GM18519 (cell line): Measurements from ENCODE around the gene GPC1.

Experiments used
- ATAC-seq: cut with Tn5 transposase; IDR thresholded peaks from one replicate; pipeline ENCODE4 v1.9.1; 2021; ENCODE audit warnings: mild to moderate bottlenecking, moderate library complexity; ENCODE audit not compliant: unreplicated experiment, low FRiP score

GPC1 gene

GRCh38 chr2:240508832-240509545 lies 73.5 kb downstream of the GPC1 start:
- no peak for ATAC-seq

DNA sequence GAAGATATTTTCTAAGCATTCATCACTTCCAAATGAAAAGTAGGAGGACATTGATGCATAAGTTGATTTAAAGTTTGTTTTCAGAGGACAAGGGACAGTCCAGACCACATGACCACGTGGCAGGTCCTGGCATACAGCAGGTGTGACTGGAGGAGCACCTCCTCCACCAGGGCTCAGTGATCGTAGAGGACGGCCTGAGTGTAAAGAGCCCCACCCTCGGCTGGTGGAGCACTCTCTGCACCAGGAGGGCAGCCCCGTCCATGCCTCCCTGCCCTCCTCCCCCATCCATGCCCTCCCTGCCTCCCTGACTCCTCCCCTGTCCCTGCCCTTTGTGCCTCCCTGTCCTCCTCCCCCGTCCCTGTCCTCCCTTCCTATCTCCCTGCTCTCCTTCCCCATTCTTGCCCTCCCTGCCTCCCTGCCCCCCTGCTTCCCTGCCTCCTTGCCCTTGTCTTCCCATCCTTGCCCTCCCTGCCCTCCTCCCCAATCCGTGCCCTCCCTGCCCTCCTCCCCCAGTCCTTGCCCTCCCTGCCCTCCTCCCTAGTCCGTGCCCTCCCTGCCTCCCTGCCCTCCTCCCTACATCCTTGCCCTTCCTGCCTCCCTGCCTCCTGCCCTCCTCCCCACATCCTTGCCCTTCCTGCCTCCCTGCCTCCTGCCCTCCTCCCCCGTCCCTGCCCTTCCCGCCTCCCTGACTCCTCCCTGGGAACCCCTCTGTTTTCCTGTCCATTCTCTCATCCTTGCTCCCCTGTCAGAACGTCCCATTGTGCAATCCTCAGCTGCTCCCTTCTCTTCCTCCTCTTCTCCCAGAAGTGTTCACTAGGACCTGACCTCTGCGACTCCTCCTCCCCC lies 74.4 kb downstream of the GPC1 start:
- no peak for ATAC-seq

DNA sequence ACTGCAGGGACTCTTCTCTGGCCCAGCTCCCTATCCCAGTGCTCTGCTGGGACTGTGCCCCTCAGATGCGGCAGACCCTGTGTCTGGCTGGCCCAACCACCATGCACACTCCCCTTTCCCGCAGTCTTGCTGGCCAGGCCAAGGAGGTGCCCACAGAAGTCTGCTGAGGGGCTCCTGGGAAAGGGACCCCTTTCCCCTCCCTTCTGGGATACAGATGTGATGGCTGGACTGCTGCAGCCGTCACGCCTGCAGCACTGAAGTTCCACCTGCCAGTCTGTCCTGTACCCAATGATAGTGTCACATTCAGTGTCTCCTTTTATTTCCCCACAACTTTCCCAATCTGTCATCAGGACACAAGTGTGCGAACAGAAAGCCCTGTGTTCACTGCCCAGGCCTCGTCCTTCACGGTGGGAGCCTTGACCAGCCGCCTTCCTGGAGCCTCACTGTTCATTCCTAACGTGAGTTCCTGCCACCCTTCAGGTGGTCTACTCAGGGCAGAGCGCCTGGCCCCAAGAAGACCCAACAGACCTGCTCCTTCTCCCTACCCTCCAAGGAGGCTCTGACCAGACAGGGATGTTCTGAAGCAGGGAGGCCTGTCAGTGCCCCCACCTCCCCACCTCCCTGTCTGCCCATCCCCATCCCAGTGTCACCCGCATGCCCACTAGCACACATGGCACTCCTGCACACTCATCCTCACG lies 75.2 kb downstream of the GPC1 start:
- no peak for ATAC-seq

GRCh38 chr2:240511351-240512108 lies 76.1 kb downstream of the GPC1 start:
- no peak for ATAC-seq

- no peak for ATAC-seq
Observed at GRCh38 chr2:240512109-240512485, 76.6 kb downstream of the GPC1 start.

DNA sequence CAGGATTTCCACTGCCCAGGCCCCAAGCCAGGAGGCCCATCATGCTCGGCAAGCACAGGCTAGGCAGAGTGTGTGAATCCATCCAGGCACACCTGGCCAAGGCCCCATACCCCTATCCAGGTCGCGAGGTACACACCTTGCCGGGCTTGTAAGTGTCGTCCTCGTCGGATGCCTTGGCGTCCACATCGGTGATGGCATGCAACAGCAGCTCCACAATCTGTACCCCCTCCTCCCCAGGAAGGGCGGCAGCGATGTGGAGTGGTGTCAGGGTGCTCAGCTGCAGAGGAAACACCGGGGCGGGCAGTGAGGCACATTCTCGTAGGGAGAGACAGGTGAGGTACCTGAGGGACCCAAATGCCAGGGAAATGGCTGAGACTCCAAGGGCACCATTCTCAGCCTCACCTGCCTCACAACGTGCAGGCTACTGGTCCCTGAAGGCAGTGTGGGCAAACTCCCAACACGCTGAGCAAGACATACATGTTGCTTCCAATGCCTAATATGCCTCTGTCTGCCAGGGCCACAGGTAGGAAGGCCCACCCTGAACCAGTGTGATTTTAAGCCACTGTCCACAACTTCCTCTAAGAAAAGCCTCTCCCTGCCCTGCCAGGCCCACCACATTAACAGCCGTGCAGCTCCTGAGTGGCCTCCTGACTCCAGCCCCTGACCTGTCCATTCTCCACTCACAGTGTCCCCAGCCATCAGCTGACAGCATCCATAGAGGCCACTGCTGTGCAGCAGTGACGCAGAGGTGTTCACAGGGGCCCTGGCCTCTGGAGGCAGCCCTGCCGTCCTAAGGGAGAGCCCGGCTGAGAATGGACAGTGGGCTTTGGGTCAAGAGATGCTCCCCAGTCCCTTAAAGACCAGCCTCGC lies 77.4 kb downstream of the GPC1 start:
- ATAC-seq, result no peak

DNA sequence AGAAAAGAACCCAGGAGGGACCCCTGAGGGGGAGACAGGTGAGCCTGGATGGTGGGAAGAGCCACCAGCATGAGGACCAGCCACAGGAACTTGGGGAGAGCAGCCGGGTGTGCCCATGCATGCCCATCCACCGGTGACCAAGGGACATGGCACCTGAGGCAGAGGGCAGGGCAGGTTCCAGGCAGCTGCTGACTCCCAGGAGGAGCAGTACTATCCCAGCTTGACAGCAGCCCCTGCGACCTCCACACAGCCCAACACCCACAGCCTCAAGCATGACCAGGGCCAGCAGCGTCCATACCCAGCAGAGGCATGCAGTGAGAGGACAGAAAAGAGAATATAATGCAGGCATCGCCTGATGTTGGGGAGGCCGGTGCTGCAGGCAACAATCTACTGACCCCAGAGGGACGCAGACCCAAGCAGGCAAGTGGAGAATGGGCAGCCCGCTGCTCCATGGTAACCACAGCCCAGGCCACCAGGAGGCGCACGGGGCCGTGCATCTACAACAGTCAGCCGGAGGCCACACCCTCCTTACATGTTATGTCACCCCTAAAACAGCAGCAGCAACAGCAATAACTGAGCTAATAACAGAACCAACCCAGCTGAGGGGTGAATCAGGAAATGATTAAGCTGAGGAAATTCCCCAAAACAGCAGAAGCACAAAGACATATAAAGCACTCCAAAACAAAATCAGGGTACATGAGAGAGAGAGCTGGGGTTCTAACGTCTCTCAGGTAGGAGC lies 78.3 kb downstream of the GPC1 start:
- ATAC-seq, result peak; percentile 81

GRCh38 chr2:240514631-240515030 lies 79.2 kb downstream of the GPC1 start:
- ATAC-seq, result no peak

DNA sequence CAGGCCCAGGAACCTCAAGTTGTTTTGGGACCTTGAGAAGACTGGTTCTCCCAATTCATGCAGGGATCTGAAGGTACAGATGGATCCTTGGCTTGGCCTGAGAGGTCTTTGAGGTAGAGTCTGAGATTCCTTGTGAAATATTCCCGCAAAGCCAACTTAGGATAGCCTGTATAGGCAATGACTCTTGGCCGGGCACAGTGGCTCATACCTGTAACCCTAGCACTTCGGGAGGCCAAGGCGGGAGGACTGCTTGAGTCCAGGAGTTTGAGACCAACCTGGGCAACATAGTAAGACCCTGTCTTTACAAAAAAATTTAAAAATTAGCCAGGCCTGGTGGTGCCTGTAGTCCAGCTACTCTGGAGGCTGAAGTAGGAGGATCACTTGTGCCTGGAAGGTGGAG lies 81.9 kb downstream of the GPC1 start:
- no peak for ATAC-seq
